MM.1S (cell line): Measurements from ENCODE around the gene CDH4.

ENCODE experiments used
- EZH2 ChIP-seq: fragments of 300-600 bp; sonication (generic); optimal IDR thresholded peaks from 2 replicates; pipeline ENCODE3; 2017; ENCODE audit warnings: low read depth, mild to moderate bottlenecking, antibody characterized with exemption, low read length, mixed read lengths
- EZH2phosphoT487 ChIP-seq: fragments of 300-600 bp; sonication (generic); IDR thresholded peaks from 2 replicates; pipeline ENCODE4 v1.6.1; 2018; ENCODE audit warnings: antibody characterized with exemption, low read length
- TF ChIP-seq, protein P1 (sequence below): fragments of 300-600 bp; sonication (generic); IDR thresholded peaks from 2 replicates; pipeline ENCODE4 v1.5.1; 2016; ENCODE audit warnings: antibody characterized with exemption, low read length, mixed read lengths

DNA sequence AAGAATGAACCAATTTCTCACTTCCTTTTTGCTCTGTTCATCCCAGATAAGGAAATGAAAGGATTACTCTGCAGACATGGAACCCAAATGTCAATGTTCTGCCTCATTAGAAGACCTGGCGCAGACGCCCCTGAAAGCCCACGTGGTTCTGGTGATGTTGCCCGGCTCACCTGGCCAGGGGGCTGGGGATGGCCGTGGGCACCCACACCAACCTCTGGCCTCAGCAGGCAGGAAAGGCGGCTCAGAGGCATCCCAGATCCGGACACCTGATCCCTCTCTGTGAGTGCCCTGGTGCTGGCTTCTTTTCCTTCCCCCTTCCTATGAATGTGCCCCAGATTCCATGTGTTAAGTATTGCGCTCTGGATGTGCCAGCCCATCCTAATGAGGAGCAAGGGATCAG, 33.6 kb downstream of the CDH4 start:
- TF ChIP-seq, protein P1, sequence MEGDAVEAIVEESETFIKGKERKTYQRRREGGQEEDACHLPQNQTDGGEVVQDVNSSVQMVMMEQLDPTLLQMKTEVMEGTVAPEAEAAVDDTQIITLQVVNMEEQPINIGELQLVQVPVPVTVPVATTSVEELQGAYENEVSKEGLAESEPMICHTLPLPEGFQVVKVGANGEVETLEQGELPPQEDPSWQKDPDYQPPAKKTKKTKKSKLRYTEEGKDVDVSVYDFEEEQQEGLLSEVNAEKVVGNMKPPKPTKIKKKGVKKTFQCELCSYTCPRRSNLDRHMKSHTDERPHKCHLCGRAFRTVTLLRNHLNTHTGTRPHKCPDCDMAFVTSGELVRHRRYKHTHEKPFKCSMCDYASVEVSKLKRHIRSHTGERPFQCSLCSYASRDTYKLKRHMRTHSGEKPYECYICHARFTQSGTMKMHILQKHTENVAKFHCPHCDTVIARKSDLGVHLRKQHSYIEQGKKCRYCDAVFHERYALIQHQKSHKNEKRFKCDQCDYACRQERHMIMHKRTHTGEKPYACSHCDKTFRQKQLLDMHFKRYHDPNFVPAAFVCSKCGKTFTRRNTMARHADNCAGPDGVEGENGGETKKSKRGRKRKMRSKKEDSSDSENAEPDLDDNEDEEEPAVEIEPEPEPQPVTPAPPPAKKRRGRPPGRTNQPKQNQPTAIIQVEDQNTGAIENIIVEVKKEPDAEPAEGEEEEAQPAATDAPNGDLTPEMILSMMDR: no peak
- TF ChIP-seq EZH2: no peak
- TF ChIP-seq EZH2phosphoT487: no peak
